MG63 (cell line): ENCODE measurements around the gene IP6K2. TPM values are rescaled to one million over a fixed set of nuclear protein-coding genes. Genes with fewer than 3 reads are reported as not detected.

Experiments
- DNase-seq: peaks from one replicate; pipeline ENCODE4 v3.0.0-alpha.2; 2020
- H3K27me3 ChIP-seq: fragments of 250-450 bp; sonication (Bioruptor Pico); 2 replicates; pipeline ENCODE4 v1.5.1; 2020; ENCODE audit warnings: mild to moderate bottlenecking, moderate library complexity
- H3K36me3 ChIP-seq: fragments of 250-450 bp; sonication (Bioruptor Pico); 2 replicates; pipeline ENCODE4 v1.5.1; 2020; ENCODE audit warnings: mild to moderate bottlenecking, moderate library complexity
- H3K4me3 ChIP-seq: fragments of 250-450 bp; sonication (Bioruptor Pico); 2 replicates; pipeline ENCODE4 v1.5.1; 2020; ENCODE audit warnings: mild to moderate bottlenecking, moderate library complexity
- H3K9me3 ChIP-seq: fragments of 250-450 bp; sonication (Bioruptor Pico); 2 replicates; pipeline ENCODE4 v1.5.1; 2020; ENCODE audit warnings: mild to moderate bottlenecking, moderate library complexity
- total RNA-seq: library from RNA; depleted of rRNA; stranded (reverse); fragments of >200 nt; shearing (Covaris generic); gene quantifications from 2 replicates; pipeline ENCODE4 v1.2.3, GENCODE V29; 2014; ENCODE audit warnings: low replicate concordance; rRNA removed

The IP6K2 gene
- total RNA-seq, 1 experiment from 2014 or later, result 15.9 TPM

DNA sequence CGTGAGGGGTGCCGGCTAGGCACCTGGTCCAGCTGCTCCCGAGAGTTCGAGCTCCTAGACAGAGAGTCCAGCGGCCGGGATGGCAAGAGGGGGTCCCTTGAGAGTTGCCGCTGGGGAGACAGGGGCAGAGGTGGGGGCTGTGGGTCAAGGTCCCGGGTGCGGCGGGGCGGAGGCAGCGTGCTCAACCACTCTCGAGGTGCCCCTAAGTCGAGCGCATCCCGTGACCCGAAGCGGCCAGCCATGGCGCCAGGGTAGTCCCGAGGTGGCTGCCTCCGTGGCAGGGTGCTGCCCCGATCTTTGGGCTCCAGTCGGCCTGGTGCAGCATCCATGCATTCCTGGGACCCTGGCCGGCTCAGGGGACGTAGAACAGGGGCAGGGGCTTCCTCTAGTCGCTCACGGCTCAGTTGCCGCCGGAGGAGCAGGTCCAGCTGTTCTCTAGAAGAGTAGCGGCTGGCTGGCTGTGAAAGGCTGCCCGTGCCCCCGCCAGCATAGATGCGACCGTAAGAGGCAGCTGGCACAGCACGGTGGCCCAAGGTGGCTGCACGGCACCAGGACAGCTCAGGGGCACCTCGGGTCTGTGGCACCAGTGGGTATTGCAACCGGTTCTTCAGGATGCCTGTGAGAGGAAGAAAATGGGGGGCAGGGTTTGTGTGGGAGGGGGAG is 76.9 kb downstream of the IP6K2 start:
- Histone ChIP-seq H3K36me3 (no peaks in the 10 kb centered on the region), H3K4me3 (no peak overlapping the region), H3K27me3 (no peaks in the 10 kb centered on the region), H3K9me3 (no peaks in the 10 kb centered on the region)
- DNase-seq, result no peak

Other genes starting within 250 kb of the IP6K2 start
- 94.4 and 113 TPM in 2 replicates for gene SHISA5, start 213.0 kb downstream of the IP6K2 start, total RNA-seq
- 0.84 and 3.2 TPM in 2 replicates for gene PFKFB4, start 160.4 kb downstream of the IP6K2 start, total RNA-seq
- gene UCN2, start 153.4 kb downstream of the IP6K2 start, total RNA-seq, result 1.1 TPM in 1 of 2 replicates, not detected in the other
- gene COL7A1, start 121.9 kb downstream of the IP6K2 start, total RNA-seq, result 1.3 and 12.2 TPM in 2 replicates
- 199 and 243 TPM in 2 replicates for gene UQCRC1, start 107.6 kb downstream of the IP6K2 start, total RNA-seq
- gene TMEM89, start 95.5 kb downstream of the IP6K2 start, total RNA-seq, result not detected in 2 replicates
- gene SLC26A6, start 81.8 kb downstream of the IP6K2 start, total RNA-seq, result 4.4 and 9.7 TPM in 2 replicates
- gene CELSR3, start 54.3 kb downstream of the IP6K2 start, total RNA-seq, result 0.05 and 0.16 TPM in 2 replicates
- 2.0 and 4.8 TPM in 2 replicates for gene NCKIPSD, start 31.3 kb downstream of the IP6K2 start, total RNA-seq
- 7.8 and 11.0 TPM in 2 replicates for gene PRKAR2A, start 130.7 kb upstream of the IP6K2 start, total RNA-seq
- gene SLC25A20, start 181.7 kb upstream of the IP6K2 start, total RNA-seq, result 17.2 and 23.4 TPM in 2 replicates
- gene ARIH2, start 201.6 kb upstream of the IP6K2 start, total RNA-seq, result 76.4 and 113 TPM in 2 replicates